ENCODE measurements around the gene GUCY1A1.

DNA sequence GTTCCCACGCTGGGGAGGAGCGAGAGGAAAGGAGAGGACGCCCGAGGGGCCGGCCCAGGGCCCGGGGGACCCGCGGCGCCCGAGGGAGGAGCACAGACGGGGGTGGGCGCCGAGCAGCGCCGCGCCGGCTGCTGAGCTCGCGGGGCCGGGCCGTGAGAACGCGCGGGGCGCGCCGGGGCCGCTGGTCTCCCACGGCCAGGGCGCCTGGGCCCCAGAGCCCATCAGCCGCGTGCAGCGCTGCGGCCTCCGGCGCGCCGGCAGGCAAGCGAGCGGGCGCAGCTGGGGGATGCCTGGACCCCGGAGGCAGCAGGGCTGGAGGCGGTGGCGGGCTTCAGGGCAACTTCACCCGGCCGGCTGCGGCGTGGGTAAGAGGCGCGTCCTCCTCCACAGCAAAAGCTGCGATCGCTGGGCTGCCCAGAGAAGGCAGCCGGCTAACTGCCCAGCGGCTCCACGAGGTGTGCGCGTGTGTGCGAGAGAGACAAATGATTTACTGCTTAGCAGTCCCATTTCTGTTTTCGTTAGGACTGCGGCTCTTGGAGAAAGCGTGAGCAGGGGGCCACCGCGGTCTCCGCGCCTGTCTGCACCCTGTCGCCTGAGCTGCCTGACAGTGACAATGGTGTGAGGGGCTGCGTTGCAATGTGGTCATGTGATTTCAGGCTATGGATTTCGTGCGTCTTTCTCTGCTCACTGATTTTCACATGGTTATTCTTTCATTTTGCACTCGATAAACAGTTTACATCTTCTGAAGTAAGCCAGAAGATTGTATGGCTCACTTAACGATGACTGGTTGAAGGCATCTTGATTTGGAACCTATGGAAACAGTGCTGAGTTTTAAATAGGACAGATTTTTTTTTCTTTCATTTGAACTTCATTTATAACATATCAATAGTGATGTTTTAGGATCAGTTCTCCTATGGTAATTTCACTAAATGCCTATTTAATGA, 1.2 kb downstream of the GUCY1A1 start:
- TF ChIP-seq MAFK (IDR thresholded peaks at IDR 0.05; ENCODE audit: low read depth, low read length) (no peak), FOS (IDR thresholded peaks at IDR 0.05; ENCODE audit: low read depth, low read length) (no peak), BHLHE40 (IDR thresholded peaks at IDR 0.05; ENCODE audit: low read depth, low read length) (no peak), POLR2A (IDR thresholded peaks at IDR 0.05; ENCODE audit: low read depth, low read length) (no peak), SMC3 (IDR thresholded peaks at IDR 0.05; ENCODE audit: low read depth, low read length) (no peak), CEBPB (IDR thresholded peaks at IDR 0.05; ENCODE audit: low read depth, low read length) (no peak), CHD1 (IDR thresholded peaks at IDR 0.05; ENCODE audit: low read depth, low read length) (no peak)
- TF ChIP-seq, protein P1, sequence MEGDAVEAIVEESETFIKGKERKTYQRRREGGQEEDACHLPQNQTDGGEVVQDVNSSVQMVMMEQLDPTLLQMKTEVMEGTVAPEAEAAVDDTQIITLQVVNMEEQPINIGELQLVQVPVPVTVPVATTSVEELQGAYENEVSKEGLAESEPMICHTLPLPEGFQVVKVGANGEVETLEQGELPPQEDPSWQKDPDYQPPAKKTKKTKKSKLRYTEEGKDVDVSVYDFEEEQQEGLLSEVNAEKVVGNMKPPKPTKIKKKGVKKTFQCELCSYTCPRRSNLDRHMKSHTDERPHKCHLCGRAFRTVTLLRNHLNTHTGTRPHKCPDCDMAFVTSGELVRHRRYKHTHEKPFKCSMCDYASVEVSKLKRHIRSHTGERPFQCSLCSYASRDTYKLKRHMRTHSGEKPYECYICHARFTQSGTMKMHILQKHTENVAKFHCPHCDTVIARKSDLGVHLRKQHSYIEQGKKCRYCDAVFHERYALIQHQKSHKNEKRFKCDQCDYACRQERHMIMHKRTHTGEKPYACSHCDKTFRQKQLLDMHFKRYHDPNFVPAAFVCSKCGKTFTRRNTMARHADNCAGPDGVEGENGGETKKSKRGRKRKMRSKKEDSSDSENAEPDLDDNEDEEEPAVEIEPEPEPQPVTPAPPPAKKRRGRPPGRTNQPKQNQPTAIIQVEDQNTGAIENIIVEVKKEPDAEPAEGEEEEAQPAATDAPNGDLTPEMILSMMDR (conservative IDR thresholded peaks at IDR 0.05; ENCODE audit: low read depth, low read length) = no peak
- TF ChIP-seq, protein P2, sequence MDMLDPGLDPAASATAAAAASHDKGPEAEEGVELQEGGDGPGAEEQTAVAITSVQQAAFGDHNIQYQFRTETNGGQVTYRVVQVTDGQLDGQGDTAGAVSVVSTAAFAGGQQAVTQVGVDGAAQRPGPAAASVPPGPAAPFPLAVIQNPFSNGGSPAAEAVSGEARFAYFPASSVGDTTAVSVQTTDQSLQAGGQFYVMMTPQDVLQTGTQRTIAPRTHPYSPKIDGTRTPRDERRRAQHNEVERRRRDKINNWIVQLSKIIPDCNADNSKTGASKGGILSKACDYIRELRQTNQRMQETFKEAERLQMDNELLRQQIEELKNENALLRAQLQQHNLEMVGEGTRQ (IDR thresholded peaks at IDR 0.05; ENCODE audit: low read depth, low read length) = no peak
- TF ChIP-seq, protein P3, sequence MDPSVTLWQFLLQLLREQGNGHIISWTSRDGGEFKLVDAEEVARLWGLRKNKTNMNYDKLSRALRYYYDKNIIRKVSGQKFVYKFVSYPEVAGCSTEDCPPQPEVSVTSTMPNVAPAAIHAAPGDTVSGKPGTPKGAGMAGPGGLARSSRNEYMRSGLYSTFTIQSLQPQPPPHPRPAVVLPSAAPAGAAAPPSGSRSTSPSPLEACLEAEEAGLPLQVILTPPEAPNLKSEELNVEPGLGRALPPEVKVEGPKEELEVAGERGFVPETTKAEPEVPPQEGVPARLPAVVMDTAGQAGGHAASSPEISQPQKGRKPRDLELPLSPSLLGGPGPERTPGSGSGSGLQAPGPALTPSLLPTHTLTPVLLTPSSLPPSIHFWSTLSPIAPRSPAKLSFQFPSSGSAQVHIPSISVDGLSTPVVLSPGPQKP (IDR thresholded peaks at IDR 0.05; ENCODE audit: borderline replicate concordance, low read depth, low read length) = no peak
